Epithelial cell of esophagus (primary cell): ENCODE data around the gene ATXN7L1.

Experiments
- DNase-seq: peaks from one replicate; pipeline ENCODE4 v3.0.0; 2010; ENCODE audit warnings: low read depth
- H3K4me3 ChIP-seq: 2 replicates; pipeline ENCODE4 v1.5.1; 2011; ENCODE audit warnings: mild to moderate bottlenecking, low read length, control low read depth
- TF ChIP-seq, protein P1 (sequence below): IDR thresholded peaks from 2 replicates; pipeline ENCODE4 v1.5.1; 2011; ENCODE audit warnings: low read depth, mild to moderate bottlenecking, low read length, control low read depth, inconsistent platforms; ENCODE audit not compliant: insufficient read depth; ENCODE audit errors: missing control alignments

Gene ATXN7L1, protein sequence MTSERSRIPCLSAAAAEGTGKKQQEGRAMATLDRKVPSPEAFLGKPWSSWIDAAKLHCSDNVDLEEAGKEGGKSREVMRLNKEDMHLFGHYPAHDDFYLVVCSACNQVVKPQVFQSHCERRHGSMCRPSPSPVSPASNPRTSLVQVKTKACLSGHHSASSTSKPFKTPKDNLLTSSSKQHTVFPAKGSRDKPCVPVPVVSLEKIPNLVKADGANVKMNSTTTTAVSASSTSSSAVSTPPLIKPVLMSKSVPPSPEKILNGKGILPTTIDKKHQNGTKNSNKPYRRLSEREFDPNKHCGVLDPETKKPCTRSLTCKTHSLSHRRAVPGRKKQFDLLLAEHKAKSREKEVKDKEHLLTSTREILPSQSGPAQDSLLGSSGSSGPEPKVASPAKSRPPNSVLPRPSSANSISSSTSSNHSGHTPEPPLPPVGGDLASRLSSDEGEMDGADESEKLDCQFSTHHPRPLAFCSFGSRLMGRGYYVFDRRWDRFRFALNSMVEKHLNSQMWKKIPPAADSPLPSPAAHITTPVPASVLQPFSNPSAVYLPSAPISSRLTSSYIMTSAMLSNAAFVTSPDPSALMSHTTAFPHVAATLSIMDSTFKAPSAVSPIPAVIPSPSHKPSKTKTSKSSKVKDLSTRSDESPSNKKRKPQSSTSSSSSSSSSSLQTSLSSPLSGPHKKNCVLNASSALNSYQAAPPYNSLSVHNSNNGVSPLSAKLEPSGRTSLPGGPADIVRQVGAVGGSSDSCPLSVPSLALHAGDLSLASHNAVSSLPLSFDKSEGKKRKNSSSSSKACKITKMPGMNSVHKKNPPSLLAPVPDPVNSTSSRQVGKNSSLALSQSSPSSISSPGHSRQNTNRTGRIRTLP

DNA sequence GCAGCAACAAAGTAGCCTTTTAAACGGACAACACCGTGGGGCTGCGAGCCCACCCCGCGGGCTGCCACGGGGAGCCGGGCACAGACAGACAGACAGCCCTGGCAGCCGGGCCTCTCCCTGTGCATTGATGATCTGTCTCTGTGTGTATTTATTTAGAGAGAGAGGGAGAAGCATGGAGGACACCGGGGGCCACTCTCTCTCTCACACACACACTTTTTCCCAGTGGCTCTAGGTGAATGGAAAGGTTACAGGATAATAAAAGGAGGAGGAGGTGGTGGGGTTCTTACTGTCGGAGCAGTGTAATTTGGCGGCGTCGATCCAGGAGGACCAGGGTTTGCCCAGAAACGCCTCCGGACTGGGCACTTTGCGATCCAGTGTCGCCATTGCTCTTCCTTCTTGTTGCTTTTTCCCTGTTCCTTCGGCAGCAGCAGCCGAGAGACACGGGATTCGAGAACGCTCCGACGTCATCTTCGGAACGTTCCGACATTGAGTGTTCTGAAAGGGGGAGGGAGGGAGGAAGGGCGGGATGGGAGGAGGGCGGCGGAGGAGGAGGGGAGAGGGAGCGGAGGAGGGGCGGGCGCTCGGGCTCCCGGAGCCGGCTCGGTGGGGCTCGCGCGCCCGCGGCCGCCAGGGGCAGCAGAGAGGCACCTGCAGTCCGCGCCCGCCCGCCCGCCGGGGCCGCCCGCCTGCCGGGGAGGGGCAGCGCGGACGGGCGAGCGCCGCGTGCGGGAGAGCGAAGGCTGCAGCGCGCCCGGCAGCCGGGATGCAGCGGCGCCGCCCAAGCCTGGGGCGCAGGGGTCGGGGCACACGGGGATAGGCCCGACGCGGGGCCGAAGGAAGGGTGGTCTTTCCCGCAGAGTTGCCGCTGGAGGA lies at the start of gene ATXN7L1:
TSS of gene ATXN7L1 (minus strand) at position 509 of the 873 bp plus-strand sequence. CDS start at position 468, 41 bp downstream.
- DNase-seq = peak; percentile 97
- TF ChIP-seq, protein P1, sequence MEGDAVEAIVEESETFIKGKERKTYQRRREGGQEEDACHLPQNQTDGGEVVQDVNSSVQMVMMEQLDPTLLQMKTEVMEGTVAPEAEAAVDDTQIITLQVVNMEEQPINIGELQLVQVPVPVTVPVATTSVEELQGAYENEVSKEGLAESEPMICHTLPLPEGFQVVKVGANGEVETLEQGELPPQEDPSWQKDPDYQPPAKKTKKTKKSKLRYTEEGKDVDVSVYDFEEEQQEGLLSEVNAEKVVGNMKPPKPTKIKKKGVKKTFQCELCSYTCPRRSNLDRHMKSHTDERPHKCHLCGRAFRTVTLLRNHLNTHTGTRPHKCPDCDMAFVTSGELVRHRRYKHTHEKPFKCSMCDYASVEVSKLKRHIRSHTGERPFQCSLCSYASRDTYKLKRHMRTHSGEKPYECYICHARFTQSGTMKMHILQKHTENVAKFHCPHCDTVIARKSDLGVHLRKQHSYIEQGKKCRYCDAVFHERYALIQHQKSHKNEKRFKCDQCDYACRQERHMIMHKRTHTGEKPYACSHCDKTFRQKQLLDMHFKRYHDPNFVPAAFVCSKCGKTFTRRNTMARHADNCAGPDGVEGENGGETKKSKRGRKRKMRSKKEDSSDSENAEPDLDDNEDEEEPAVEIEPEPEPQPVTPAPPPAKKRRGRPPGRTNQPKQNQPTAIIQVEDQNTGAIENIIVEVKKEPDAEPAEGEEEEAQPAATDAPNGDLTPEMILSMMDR = peak; percentile 24
- peak within 1 kb of the TSS; percentile 87 for H3K4me3 ChIP-seq

DNA sequence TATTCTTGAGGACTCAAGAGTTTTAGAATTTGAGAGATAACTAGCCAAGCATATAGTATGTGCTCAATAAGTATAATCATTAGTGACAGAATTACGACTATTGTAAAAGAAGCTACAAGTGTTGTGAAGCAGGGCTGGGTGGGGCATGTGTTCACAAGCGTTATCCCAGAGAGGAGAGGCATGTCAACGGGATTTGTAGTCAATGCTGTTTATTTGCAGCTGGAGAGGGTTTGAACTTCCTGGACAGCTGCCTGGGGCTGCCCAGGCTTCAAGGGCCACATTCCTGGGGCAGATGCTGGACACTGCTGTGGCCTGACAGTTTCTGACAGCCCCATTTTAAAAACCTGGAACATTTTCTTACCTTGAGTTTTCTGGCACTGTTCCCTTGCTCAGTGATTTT lies 49.7 kb upstream of the ATXN7L1 start:
- H3K4me3 ChIP-seq = no peak overlapping the region
- TF ChIP-seq, protein P1 = no peak
- DNase-seq = no peak

DNA sequence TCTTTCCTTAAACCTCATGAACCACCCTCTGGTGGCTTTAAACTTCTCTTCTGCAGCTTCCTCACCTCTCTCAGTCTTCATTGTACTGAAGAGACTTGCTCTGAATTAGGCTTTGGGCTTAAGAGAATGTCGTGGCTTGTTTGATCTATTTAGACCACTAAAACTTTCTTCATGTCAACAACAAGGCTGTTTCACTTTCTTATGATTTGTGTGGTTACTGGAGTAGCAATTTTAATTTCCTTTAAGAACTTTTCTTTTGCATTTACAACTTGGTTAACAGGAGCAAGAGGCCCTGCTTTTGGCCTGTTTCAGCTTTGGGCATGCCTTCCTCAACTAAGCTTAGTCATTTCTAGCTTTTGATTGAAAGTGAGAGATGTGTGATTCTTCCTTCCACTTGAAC lies 48.5 kb upstream of the ATXN7L1 start:
- TF ChIP-seq, protein P1 = no peak
- no peak for DNase-seq
- no peak overlapping the region for H3K4me3 ChIP-seq

DNA sequence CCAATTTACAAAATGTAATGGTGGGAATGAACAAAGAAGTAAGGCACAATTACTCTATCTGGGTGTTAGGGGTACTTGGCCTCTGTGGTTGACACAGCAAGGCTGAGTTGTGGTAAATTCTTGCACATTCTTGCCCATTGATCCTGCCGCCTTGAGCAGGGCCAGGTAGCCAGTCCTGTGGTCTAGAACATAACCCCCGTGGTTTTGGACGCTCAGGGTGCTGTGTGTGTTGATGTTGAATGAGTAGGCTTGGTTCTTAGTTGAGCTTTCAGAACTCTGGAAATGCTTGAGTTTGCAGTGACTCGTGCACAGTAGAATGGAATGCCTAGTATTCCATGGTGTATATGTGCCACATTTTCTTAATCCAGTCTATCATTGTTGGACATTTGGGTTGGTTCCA lies 44.4 kb upstream of the ATXN7L1 start:
- no peak overlapping the region for H3K4me3 ChIP-seq
- no peak for DNase-seq
- TF ChIP-seq, protein P1 = no peak

DNA sequence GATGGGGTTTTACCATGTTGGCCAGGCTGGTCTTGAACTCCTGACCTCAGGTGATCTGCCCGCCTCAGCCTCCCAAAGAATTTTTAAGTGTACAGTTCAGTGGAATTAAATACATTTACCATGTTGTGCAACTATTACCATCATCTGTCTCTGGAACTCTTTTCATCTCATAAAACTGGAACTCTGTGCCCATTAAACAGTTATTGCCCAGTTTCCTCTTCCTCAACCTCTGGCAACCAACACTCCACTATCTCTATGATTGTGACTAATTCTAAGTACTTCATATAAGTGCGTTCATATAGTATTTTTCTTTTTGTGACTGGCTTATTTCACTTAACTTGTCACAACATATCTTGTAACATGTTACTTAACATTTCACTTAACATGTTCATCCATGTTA lies 41.3 kb upstream of the ATXN7L1 start:
- H3K4me3 ChIP-seq = no peak overlapping the region
- TF ChIP-seq, protein P1 = no peak
- DNase-seq = no peak

DNA sequence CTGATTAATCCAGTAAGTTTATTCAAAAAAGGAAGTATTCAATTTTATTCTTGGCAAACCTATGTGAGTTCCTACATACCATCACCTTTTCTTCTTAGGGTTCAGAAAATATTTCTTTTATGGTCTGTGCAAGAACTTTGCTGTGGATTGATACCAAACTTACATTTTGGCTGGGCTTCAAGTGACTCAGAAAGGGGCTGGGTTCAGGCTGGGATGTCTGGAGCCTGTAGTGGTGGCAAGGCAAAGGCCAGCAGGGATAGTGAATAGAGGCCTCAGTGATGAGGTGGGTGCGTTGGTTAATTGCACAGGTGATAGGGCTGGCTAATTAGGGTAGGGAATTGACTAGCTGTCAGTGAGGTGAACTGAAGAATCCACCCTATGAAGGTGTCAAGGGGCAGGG lies 40.2 kb upstream of the ATXN7L1 start:
- H3K4me3 ChIP-seq = no peak overlapping the region
- peak; percentile 13 for DNase-seq
- TF ChIP-seq, protein P1 = no peak
